GM13976 (cell line): ENCODE measurements around the gene CAMK1D.

Source experiments
- DNase-seq: peaks from one replicate; pipeline ENCODE4 v3.0.0; 2012; ENCODE audit warnings: low spot score
- CTCF ChIP-seq: IDR thresholded peaks from 2 replicates; pipeline ENCODE4 v1.5.1; 2012; ENCODE audit warnings: borderline replicate concordance, mild to moderate bottlenecking; ENCODE audit not compliant: insufficient read depth; ENCODE audit errors: extremely low read depth, missing control alignments, control extremely low read depth
- in situ Hi-C: fragments of 300-500 bp; cut with MboI; formaldehyde crosslinking; loops from one replicate; pipeline ENCODE4 v1.12.0; 2022; ENCODE audit warnings: low sequenced_read_pairs, mixed read lengths, inconsistent platforms; ENCODE audit not compliant: unreplicated experiment

CAMK1D gene

GRCh38 chr10:12577610-12578009 is 228.3 kb downstream of the CAMK1D start:
- TF ChIP-seq CTCF = no peak
- no peak for DNase-seq
- in situ Hi-C loops = no loop called here

- DNase-seq = no peak
These were observed 230.9 kb downstream of the CAMK1D start for GRCh38 chr10:12579954-12580858.

GRCh38 chr10:12583891-12584595 is 234.7 kb downstream of the CAMK1D start:
- no peak for DNase-seq
- in situ Hi-C loops = no loop called here
- no peak for TF ChIP-seq CTCF

More at GRCh38 chr10:12579954-12580858, 230.9 kb downstream of the CAMK1D start:
- no peak for TF ChIP-seq CTCF
- in situ Hi-C loops = no loop called here

- no peak for TF ChIP-seq CTCF
- in situ Hi-C loops = no loop called here
- no peak for DNase-seq
These were observed 237.4 kb downstream of the CAMK1D start for GRCh38 chr10:12586741-12587140.

DNA sequence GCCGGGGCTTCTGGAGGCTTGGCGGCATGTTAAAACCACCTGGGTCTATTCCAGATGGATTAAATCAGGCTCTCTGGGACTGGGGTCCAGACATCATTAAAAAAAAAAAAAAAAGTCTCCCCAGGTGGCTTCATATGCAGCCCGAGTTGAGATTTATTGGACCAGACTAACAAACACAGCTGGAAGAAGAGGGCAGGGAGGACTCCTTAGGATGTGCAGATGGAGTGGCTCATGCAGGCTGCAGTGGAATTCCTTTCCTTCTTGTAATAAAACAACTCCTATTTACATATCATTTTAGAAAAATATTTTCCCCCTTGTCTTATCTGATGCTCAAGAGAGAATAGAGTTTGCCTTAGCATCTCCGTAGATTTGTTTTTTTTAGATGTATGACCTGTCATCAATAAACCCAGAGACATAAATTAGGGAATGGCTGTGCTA is 238.1 kb downstream of the CAMK1D start:
- TF ChIP-seq CTCF = no peak
- no peak for DNase-seq
- in situ Hi-C loops = no loop called here

DNA sequence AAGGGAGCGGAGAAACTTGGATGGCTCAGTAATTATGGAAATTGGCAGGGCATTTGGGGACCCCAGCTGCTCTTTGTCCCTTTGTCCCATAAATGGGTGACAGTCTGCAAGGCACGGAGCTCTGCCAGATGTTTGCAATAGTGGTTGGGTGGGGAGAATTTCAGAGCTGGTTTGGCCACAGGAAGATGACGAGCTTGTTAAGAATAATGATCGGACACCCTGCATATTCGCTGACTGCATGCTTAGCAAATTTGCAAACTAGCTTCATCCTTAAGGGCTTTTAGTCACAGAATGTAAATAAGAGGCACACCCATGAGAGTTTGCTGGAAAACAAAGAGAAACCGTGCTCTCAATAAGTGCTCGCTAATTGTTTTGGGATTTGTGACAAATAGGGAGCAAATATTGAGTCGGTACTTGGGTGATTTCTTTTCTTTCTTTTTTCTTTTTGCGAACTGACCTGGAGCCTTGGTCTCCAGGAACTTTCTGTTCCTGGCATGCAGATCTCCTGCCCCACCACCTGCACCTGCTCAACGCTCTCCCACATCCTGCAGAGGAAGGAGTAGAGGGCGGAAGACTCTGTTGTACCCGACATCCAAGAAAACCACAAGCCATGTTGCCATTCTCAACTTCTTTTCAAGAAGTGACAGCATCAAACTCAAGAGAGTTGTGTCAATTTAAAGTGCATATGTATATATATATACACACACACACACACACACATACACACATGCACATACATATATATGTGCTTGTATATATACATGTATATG is 238.9 kb downstream of the CAMK1D start:
- no peak for TF ChIP-seq CTCF
- DNase-seq = no peak
- in situ Hi-C loops = no loop called here
